ENCODE data around the gene RECK.
A peak's percentile ranks its signal among the peaks of the same experiment; 100 is the strongest.

The RECK gene

GRCh38 chr9:36138901-36139300 lies 102.2 kb downstream of the RECK start:
- no peak for DNase-seq (ENCODE audit: low read depth, low spot score)
- POLR2A ChIA-PET: no interaction called here
- CTCF ChIA-PET: interaction anchor here (1.5 to 6.3 kb wide), 2 partner anchors 23 to 26 kb away, joined by 3 to 45 read pairs; no protein-coding TSS in a partner anchor
- TF ChIP-seq CTCF (IDR thresholded peaks at IDR 0.05; ENCODE audit: insufficient read depth, low read length, missing control alignments): no peak
- no peak overlapping the region for H3K4me3 ChIP-seq (ENCODE audit: low read depth, low read length)

GRCh38 chr9:36140086-36141084 lies 103.7 kb downstream of the RECK start:
- DNase-seq (ENCODE audit: low read depth, low spot score): no peak
- ChIA-PET POLR2A (interaction anchor here (0.6 kb wide), 1 partner anchor 25 kb away, joined by 3 read pairs; no protein-coding TSS in a partner anchor), CTCF (interaction anchor here (0.7 to 6.3 kb wide), 8 partner anchors 9 to 186 kb away, joined by 3 to 45 read pairs (median 3); no protein-coding TSS in a partner anchor)
- no peak for TF ChIP-seq CTCF (IDR thresholded peaks at IDR 0.05; ENCODE audit: insufficient read depth, low read length, missing control alignments)
- no peak overlapping the region for H3K4me3 ChIP-seq (ENCODE audit: low read depth, low read length)

GRCh38 chr9:36141288-36141687 lies 104.6 kb downstream of the RECK start:
- H3K4me3 ChIP-seq (ENCODE audit: low read depth, low read length): no peak overlapping the region
- DNase-seq (ENCODE audit: low read depth, low spot score): no peak
- CTCF ChIA-PET: interaction anchor here (0.8 to 6.3 kb wide), 4 partner anchors 10 to 51 kb away, joined by 3 to 45 read pairs (median 4); no protein-coding TSS in a partner anchor
- POLR2A ChIA-PET: interaction anchor here (0.6 kb wide), 1 partner anchor 24 kb away, joined by 3 read pairs; no protein-coding TSS in a partner anchor
- peak; percentile 48 for TF ChIP-seq CTCF (IDR thresholded peaks at IDR 0.05; ENCODE audit: insufficient read depth, low read length, missing control alignments)

- no peak overlapping the region for H3K4me3 ChIP-seq (ENCODE audit: low read depth, low read length)
- ChIA-PET POLR2A (no interaction called here), CTCF (interaction anchor here (0.8 to 6.3 kb wide), 3 partner anchors 9 to 23 kb away, joined by 3 to 45 read pairs (median 3); no protein-coding TSS in a partner anchor)
- no peak for TF ChIP-seq CTCF (IDR thresholded peaks at IDR 0.05; ENCODE audit: insufficient read depth, low read length, missing control alignments)
- no peak for DNase-seq (ENCODE audit: low read depth, low spot score)
These were observed 105.0 kb downstream of the RECK start for GRCh38 chr9:36141761-36142160.

- DNase-seq (ENCODE audit: low read depth, low spot score): no peak
- ChIA-PET CTCF (interaction anchor here (1.2 to 6.3 kb wide), 3 partner anchors 22 to 49 kb away, joined by 3 to 45 read pairs (median 4); no protein-coding TSS in a partner anchor), POLR2A (interaction anchor here (0.9 kb wide), 1 partner anchor 24 kb away, joined by 4 read pairs; no protein-coding TSS in a partner anchor)
- TF ChIP-seq CTCF (IDR thresholded peaks at IDR 0.05; ENCODE audit: insufficient read depth, low read length, missing control alignments): no peak
- no peak overlapping the region for H3K4me3 ChIP-seq (ENCODE audit: low read depth, low read length)
These were observed 106.0 kb downstream of the RECK start for GRCh38 chr9:36142510-36143244.

Measured in AG04449 (cell line).